IPS DF 6.9 (cell line): ENCODE results near the gene ZMYND8.
A peak's percentile ranks its signal among the peaks of the same experiment; 100 is the strongest.

Experiments used
- DNase-seq: peaks from one replicate; pipeline ENCODE4 v3.0.0-alpha.2; 2013; ENCODE audit warnings: low read depth, low spot score
- H3K27ac ChIP-seq: one replicate; pipeline ENCODE4 v1.5.1; 2013; ENCODE audit warnings: low read length, control low read depth
- H3K27me3 ChIP-seq: 2 replicates; pipeline ENCODE4 v1.6.1; 2013; ENCODE audit warnings: mild to moderate bottlenecking, low read length; ENCODE audit not compliant: control insufficient read depth, insufficient read depth
- H3K36me3 ChIP-seq: 2 replicates; pipeline ENCODE4 v1.6.1; 2013; ENCODE audit warnings: low read length; ENCODE audit not compliant: control insufficient read depth, insufficient read depth
- H3K4me1 ChIP-seq: 2 replicates; pipeline ENCODE4 v1.6.1; 2013; ENCODE audit warnings: low read length; ENCODE audit not compliant: control insufficient read depth, insufficient read depth
- H3K4me3 ChIP-seq: 2 replicates; pipeline ENCODE4 v1.5.1; 2013; ENCODE audit warnings: mild to moderate bottlenecking, low read length
- H3K9me3 ChIP-seq: 2 replicates; pipeline ENCODE4 v1.6.1; 2013; ENCODE audit warnings: low read length, inconsistent platforms; ENCODE audit not compliant: control insufficient read depth, insufficient read depth
- WGBS: extraction: QIAGEN DNeasy Blood & Tissue Kit; methylation state at CpG from one replicate; pipeline ENCODE4 v1.1.7; 2013; ENCODE audit warnings: mixed read lengths, missing lambda C conversion rate; ENCODE audit not compliant: insufficient read length, insufficient coverage; 5-methylcytosine and 5-hydroxymethylcytosine counted together

Gene ZMYND8

GRCh38 chr20:47359530-47360296 lies 3.2 kb upstream of the ZMYND8 start:
- Histone ChIP-seq H3K4me3 (no peak overlapping the region), H3K9me3 (no peaks in the 10 kb centered on the region), H3K4me1 (peaks cover 24% of the 10 kb centered on the region), H3K36me3 (no peaks in the 10 kb centered on the region), H3K27me3 (no peaks in the 10 kb centered on the region), H3K27ac (no peak overlapping the region)
- no peak for DNase-seq
- WGBS: no CpG with 5 or more reads among the region's 9 CpGs

- no peak for DNase-seq
Measured at GRCh38 chr20:47358672-47359529, 2.4 kb upstream of the ZMYND8 start.

GRCh38 chr20:47358039-47358671 lies 1.7 kb upstream of the ZMYND8 start:
- Histone ChIP-seq H3K4me1 (peaks cover 24% of the 10 kb centered on the region), H3K27me3 (no peaks in the 10 kb centered on the region), H3K36me3 (no peaks in the 10 kb centered on the region), H3K9me3 (no peaks in the 10 kb centered on the region), H3K4me3 (no peak overlapping the region), H3K27ac (peak overlapping the region; percentile 22)
- WGBS: no CpG with 5 or more reads among the region's 15 CpGs
- DNase-seq: no peak

More at GRCh38 chr20:47358672-47359529, 2.4 kb upstream of the ZMYND8 start:
- Histone ChIP-seq H3K4me1 (peaks cover 24% of the 10 kb centered on the region), H3K27me3 (no peaks in the 10 kb centered on the region), H3K36me3 (no peaks in the 10 kb centered on the region), H3K27ac (peak overlapping the region; percentile 22), H3K9me3 (no peaks in the 10 kb centered on the region), H3K4me3 (no peak overlapping the region)
- no CpG with 5 or more reads among the region's 17 CpGs for WGBS

GRCh38 chr20:47357296-47358038 lies 968 bp upstream of the ZMYND8 start:
- no peaks in the 10 kb centered on the region for H3K36me3 ChIP-seq
- H3K9me3 ChIP-seq: no peaks in the 10 kb centered on the region
- peaks cover 24% of the 10 kb centered on the region for H3K4me1 ChIP-seq
- WGBS: no CpG with 5 or more reads among the region's 29 CpGs
- no peak overlapping the region for H3K27ac ChIP-seq
- no peak overlapping the region for H3K4me3 ChIP-seq
- DNase-seq: no peak
- H3K27me3 ChIP-seq: no peaks in the 10 kb centered on the region

- H3K27me3 ChIP-seq: no peaks in the 10 kb centered on the region
- H3K9me3 ChIP-seq: no peaks in the 10 kb centered on the region
- peaks cover 22% of the 10 kb centered on the region for H3K4me1 ChIP-seq
- H3K36me3 ChIP-seq: no peaks in the 10 kb centered on the region
- H3K27ac ChIP-seq: no peak overlapping the region
- DNase-seq: no peak
- no peak overlapping the region for H3K4me3 ChIP-seq
Measured at GRCh38 chr20:47356220-47356525, 326 bp downstream of the ZMYND8 start.

- WGBS: no CpG with 5 or more reads among the region's 2 CpGs
- Histone ChIP-seq H3K4me3 (no peak overlapping the region), H3K27me3 (no peaks in the 10 kb centered on the region), H3K27ac (no peak overlapping the region), H3K4me1 (peaks cover 22% of the 10 kb centered on the region), H3K36me3 (no peaks in the 10 kb centered on the region), H3K9me3 (no peaks in the 10 kb centered on the region)
- no peak for DNase-seq
Measured at GRCh38 chr20:47355489-47356219, 845 bp downstream of the ZMYND8 start.

GRCh38 chr20:47354714-47355488 lies 1.6 kb downstream of the ZMYND8 start:
- Histone ChIP-seq H3K27ac (no peak overlapping the region), H3K4me3 (no peak overlapping the region), H3K9me3 (no peaks in the 10 kb centered on the region), H3K4me1 (peaks cover 19% of the 10 kb centered on the region), H3K27me3 (no peaks in the 10 kb centered on the region), H3K36me3 (no peaks in the 10 kb centered on the region)
- DNase-seq: no peak
- WGBS: no CpG with 5 or more reads among the region's 4 CpGs

GRCh38 chr20:47354464-47354713 lies 2.1 kb downstream of the ZMYND8 start:
- WGBS: no CpG with 5 or more reads among the region's 2 CpGs
- Histone ChIP-seq H3K4me1 (peaks cover 17% of the 10 kb centered on the region), H3K36me3 (no peaks in the 10 kb centered on the region), H3K27ac (no peak overlapping the region), H3K27me3 (no peaks in the 10 kb centered on the region), H3K4me3 (no peak overlapping the region), H3K9me3 (no peaks in the 10 kb centered on the region)
- DNase-seq: no peak

- H3K4me1 ChIP-seq: peaks cover 14% of the 10 kb centered on the region
- no peak overlapping the region for H3K27ac ChIP-seq
- H3K27me3 ChIP-seq: no peaks in the 10 kb centered on the region
- WGBS: no CpG with 5 or more reads among the region's 7 CpGs
- H3K36me3 ChIP-seq: no peaks in the 10 kb centered on the region
- DNase-seq: no peak
- no peaks in the 10 kb centered on the region for H3K9me3 ChIP-seq
- no peak overlapping the region for H3K4me3 ChIP-seq
Measured at GRCh38 chr20:47353692-47354463, 2.6 kb downstream of the ZMYND8 start.
